GM21390 (cell line): ENCODE measurements around the gene VPS18.

Experiments
- ATAC-seq: cut with Tn5 transposase; IDR thresholded peaks from one replicate; pipeline ENCODE4 v1.9.1; 2021; ENCODE audit not compliant: unreplicated experiment

VPS18 gene

DNA sequence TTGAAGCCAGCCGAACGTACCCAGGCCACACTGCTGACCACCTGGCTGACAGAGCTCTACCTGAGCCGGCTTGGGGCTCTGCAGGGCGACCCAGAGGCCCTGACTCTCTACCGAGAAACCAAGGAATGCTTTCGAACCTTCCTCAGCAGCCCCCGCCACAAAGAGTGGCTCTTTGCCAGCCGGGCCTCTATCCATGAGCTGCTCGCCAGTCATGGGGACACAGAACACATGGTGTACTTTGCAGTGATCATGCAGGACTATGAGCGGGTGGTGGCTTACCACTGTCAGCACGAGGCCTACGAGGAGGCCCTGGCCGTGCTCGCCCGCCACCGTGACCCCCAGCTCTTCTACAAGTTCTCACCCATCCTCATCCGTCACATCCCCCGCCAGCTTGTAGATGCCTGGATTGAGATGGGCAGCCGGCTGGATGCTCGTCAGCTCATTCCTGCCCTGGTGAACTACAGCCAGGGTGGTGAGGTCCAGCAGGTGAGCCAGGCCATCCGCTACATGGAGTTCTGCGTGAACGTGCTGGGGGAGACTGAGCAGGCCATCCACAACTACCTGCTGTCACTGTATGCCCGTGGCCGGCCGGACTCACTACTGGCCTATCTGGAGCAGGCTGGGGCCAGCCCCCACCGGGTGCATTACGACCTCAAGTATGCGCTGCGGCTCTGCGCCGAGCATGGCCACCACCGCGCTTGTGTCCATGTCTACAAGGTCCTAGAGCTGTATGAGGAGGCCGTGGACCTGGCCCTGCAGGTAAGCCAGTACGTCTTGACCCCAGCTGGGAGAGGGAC lies 6.2 kb downstream of the VPS18 start:
- ATAC-seq: no peak

DNA sequence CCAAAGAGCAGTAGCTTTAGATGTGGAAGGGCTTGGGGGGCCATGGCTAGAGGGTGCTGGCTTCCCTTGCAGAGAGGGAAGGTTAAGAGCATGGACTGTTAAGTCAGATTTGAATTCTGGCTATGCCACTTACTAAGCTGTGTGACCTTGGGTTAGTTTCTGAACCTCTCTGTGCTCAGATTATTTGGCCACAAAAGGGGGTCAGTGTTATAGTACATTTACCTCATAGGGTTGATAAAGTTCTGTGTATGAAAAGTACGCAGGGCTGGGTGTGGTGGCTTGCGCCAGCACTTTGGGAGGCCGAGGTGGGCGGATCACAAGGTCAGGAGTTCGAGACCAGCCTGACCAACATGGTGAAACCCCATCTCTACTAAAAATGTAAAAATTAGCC lies 6.8 kb downstream of the VPS18 start:
- ATAC-seq: no peak

- no peak for ATAC-seq
Measured at GRCh38 chr15:40902605-40903561, 8.6 kb downstream of the VPS18 start.

DNA sequence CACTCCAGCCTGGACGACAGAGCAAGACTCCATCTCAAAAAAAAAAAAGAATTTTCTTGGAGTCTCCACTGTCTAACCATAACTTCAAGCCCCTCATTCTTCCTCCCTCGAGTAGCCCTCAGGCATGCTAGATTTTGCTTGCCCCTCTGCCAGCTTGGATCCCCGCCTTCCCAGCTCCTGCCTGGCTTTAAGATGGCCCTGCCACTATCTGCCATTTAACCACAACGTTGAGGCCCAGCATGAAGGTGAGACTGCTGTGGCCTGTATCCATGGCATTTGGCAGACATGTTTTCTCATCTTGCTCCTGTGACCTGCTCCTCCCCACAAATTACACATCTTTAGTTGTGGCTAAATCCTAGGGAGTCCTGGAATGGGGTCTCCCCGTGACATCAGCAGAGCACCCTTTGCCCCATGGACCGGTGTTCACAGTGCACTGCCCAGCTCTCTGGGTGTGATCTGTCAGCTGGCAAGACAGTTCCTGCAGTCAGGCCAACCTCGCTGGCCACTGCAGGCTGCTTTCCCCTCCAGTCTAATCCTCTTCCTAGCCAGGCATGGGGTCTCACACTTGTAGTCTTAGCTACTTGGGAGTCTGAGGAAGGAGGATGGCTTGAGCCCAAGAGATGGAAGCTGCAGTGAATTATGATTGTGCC lies 10.4 kb downstream of the VPS18 start:
- ATAC-seq: no peak

GRCh38 chr15:40906091-40906990 lies 12.1 kb downstream of the VPS18 start:
- ATAC-seq: peak; percentile 68

DNA sequence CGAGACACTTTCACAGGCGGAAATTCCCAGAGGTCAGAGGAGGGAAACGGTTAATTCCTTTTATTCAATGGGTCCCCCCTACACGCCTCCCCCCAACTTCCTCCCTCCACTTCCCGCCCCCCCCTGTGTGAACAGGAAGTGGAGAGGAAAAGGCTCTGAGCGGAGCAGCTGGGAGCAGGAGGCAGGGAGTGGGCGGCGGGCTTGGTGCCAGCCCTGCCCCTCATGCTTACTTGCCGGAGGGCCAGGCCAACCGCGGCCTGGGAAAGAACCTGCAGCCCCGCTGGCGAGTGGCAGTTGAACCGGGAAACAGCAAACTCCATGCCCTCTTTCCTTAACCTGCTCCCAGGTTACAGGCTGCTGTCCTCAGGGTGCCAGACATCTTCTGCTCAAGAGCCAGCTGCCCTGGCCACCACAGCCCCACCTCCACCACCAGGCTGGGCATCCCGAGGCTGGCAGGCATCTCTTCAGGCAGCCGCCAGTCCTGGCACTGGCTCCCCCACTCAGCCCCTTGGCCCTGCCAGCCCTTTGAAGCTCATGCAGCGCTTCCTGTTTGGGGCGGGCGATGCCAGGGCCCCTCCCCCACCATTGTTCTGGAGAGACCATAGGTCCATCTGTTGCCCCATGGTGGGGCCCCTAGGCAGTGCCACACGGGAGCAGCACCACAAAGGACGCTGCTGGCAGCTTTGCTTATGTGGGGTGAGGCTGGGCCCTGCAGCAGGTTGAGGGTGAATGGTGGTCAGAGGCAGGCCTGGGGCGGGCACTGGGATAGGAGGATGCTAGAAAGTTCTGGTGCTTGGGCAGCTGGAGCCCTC lies 12.9 kb downstream of the VPS18 start:
- ATAC-seq: peak; percentile 18

DNA sequence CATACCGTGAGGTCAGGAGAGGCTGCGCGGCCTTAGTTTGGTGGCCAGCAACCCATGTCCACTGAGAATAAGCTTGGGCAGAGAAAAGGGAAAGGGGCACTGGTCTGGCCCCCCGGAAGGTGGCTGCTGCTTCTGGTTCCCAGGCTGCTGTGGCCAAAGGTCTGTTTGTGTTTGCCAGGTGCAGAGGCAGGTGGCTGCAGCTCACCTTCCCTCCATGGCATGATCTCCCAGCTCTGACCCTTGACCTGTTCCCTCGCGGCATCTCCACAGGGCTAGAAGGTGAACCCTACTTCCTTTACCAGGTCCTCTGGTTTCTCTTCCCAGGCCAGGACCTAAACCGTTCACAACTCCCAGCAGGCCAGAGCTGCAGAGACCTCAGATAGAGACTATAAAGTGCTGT lies 13.8 kb downstream of the VPS18 start:
- ATAC-seq: no peak

DNA sequence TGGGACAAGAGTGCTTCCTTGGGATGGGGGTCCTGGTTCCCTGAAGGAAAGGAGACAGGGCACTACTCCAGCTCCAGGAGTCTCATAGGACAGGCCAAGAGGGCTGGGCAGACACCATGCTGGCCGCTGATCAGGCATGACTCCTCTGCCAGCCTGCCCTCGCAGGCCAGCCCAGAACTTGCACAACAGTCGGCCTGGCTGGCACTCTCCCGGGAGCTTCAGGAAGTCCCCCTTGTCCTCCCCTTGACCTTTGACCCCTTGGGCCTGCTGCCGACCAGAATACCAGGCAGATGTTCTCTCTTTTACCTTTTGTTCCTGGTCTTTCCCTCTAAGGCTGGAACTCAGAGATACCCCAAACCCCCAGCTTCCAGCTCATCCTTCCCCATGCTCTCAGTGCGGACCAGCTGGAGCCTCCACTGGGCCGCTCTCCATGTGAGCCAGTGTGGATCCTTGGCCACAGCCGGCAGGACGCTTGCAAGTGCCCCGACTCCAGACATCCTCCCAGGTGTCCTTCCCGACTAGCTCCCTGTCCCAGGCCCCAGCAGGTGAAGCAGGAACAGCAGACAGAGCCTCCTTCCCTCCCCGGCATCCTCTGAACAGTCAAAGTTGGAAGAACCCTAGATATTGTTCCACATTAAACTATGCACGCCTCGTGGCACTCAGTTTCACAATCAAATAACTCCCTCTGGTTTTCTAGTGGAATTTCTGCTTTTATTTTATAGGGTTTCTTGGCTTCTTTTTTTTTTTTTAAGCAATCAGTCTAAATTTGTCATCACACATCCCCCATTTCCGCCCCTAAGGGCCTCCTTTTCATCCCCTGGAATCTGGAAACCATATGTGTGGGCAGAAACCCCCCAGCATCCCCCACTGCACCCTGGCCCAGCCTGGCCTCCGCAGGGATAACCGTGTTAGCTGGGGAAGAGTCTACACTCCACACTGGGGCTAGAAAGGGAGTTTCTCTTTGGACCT lies 15.7 kb downstream of the VPS18 start:
- ATAC-seq: no peak

DNA sequence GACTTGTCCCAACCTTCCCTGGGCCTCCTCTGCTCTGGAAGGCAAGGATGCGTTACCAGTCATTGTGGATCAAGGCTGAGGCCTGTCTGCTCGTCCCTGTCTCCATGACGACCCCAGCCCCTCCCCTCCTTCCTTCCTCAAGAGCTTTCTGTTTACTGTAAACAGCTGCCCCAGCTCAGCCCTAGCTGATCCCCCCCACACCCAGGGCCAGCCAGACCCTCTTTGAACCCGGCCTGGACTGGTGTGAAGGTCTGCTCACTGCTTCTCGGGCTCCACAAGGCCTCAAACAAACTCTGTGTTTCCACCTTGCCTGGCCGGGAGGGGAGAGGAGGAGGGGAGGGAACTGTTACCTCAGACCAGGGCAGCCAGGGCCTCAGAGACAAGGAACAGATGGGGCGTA lies 16.9 kb downstream of the VPS18 start:
- no peak for ATAC-seq

DNA sequence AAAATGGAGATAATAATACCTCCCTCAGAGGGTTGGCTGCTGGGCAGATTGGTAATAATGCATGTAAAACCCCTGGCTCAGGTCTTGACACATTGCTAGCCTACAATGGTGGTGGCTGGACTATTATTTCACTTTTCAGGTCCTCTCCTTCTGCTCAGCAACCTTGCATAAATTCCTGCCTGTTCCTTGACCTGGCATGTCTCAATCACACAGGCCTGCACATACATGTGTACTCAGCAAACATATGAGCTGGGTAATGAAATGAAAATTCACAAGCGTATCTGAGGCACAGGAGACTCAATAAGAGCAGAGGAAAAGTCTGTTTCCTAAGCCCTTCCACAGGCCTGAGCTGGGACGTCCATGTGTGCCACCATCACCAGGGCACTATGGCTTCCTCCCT lies 17.4 kb downstream of the VPS18 start:
- no peak for ATAC-seq

GRCh38 chr15:40912478-40912877 lies 18.2 kb downstream of the VPS18 start:
- ATAC-seq: no peak

GRCh38 chr15:40914013-40914412 lies 19.8 kb downstream of the VPS18 start:
- no peak for ATAC-seq

DNA sequence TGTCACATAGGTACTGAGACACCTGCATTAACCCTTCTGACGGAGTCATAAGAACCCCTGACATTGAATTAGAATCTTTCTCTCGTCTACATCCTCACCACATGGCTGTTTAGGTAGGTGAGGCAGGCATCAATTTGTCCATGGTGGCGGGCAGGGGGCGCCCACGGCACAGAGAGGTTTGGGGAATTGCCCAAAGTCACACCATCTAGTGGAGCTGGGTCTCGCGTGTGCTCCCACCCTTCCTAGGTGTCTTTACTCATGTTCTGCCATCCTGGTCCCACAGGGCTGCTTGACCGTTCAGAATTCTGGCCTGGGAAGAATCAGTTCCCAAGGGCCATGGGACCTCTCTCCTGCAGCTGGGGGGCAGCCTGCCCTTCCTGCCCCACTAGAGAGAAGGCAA lies 20.2 kb downstream of the VPS18 start:
- no peak for ATAC-seq

DNA sequence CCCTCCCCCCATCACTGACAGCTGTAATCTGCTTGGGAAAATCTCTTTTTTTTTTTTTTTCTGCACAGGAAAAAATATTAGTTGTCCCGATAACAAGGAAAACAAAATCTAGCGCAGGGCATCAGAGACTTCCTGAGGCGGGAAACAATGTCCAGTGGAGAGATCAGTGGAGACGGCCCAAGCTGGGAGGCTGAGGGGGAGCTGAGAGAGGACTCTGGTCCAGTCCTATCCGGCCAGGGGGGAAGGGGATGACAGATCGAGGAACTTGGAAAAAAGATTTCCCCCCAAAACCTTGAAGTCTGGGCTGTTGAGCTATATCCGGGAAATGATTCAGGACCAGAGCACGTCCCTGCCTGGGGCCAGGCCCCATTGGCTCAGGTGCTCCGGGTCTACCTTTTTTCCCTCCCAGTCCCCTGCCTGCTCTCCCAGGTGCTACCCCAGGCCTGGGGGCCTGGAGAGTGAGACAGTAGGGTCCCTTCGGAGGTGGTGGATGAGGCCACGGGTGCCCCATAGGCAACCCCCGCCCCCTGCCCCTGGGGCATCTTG lies 20.9 kb downstream of the VPS18 start:
- no peak for ATAC-seq

- ATAC-seq: no peak
Measured at GRCh38 chr15:40915679-40916078, 21.4 kb downstream of the VPS18 start.

GRCh38 chr15:40917585-40917984 lies 23.3 kb downstream of the VPS18 start:
- ATAC-seq: no peak

DNA sequence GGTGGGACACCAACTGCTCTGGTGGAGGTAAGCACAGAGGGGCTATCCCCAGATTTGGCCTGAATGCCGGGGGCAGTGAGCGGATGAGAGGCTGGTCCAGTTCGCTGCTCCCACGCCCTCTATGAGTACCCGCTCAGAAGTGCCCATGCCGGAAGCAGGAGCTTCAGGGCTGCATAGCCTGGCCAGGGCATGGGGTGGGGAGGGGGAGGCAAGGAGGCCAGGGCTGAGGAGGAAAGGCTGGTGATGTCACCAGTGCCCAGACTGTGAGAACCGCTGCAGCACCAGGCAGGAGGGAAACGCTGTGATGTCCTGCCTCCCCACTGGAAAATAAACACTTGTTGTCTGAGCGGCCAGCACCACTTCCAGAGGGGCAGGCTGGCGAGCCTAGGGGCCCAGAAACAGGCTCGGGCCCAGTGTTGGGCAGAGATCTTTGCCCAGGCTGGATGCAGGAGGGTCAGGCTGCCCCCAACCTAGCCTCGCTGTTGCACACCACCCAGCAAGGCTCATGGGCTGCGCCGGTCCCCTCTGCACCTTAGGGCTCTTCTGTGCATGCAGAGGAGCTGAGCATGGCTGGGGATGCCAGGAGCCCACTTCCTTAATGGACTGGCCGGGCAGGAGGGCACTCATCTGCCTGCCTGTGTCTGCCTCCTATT lies 24.0 kb downstream of the VPS18 start:
- ATAC-seq: no peak
